ENCODE data around the gene CCDC197. TPM values are rescaled to one million over a fixed set of nuclear protein-coding genes. Genes with fewer than 3 reads are reported as not detected.

CCDC197 gene
- total and polyA plus RNA-seq, 8 donors, result not detected

DNA sequence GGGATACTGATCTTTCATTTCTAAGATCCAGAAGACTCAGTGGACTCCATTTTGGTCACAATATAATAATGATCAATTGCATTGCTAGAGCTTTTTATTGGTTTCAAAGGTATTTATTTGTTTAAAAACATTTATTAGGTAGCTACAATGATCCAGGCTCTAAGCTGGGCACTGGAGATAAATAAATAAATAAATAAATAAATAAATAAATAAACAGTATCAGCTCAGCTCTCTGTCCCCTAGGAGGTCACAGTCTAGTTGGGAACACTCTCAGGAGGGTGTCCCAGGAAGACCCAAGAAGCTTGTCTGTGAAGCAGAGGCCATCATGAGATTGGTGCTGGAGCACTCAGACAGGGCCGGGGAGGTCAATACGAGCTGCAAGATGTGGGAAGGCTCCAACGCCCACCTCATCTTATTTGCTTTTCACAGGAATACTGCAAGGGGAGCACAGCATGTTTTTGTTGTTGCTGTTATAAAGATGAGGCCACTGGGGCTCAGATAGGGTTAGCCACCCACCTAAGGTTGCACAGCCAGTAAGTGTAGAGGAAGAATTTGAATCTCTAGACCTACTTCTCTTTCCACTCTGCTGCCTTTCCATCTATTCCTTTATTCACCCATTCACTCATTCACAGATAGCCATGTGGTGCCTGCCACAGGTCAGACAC lies 36.2 kb upstream of the CCDC197 start:
- TF ChIP-seq, protein P1, sequence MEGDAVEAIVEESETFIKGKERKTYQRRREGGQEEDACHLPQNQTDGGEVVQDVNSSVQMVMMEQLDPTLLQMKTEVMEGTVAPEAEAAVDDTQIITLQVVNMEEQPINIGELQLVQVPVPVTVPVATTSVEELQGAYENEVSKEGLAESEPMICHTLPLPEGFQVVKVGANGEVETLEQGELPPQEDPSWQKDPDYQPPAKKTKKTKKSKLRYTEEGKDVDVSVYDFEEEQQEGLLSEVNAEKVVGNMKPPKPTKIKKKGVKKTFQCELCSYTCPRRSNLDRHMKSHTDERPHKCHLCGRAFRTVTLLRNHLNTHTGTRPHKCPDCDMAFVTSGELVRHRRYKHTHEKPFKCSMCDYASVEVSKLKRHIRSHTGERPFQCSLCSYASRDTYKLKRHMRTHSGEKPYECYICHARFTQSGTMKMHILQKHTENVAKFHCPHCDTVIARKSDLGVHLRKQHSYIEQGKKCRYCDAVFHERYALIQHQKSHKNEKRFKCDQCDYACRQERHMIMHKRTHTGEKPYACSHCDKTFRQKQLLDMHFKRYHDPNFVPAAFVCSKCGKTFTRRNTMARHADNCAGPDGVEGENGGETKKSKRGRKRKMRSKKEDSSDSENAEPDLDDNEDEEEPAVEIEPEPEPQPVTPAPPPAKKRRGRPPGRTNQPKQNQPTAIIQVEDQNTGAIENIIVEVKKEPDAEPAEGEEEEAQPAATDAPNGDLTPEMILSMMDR (IDR thresholded peaks at IDR 0.05), result no peak
- no peak for TF ChIP-seq EP300 (IDR thresholded peaks at IDR 0.05)
- TF ChIP-seq POLR2AphosphoS5 (IDR thresholded peaks at IDR 0.05), result no peak
- TF ChIP-seq POLR2A (IDR thresholded peaks at IDR 0.05), result no peak
- no peaks in the 10 kb centered on the region for H3K27me3 ChIP-seq
- DNase-seq, result no peak
- WGBS, 5 donors, result 80 to 89% (median 87%) methylated on average over 3 of the region's 3 CpGs
- H3K27ac ChIP-seq, result peak overlapping the region in 4 of 5 donors; percentile 29 to 78 (median 64)
- H3K36me3 ChIP-seq, result no peaks in the 10 kb centered on the region
- H3K4me3 ChIP-seq, result no peak overlapping the region
- no peaks in the 10 kb centered on the region for H3K9me3 ChIP-seq
- H3K4me1 ChIP-seq, result peaks cover 43 to 83% (median 58%) of the 10 kb centered on the region in 4 donors
- intact Hi-C loops (cut with DNase I; ENCODE audit: low total_unique reads), result no loop called here

- H3K27ac ChIP-seq, result peak overlapping the region in 4 of 5 donors; percentile 7 to 78 (median 20)
- H3K4me1 ChIP-seq, result peaks cover 36 to 83% (median 54%) of the 10 kb centered on the region in 4 donors
- DNase-seq, result no peak
- no peaks in the 10 kb centered on the region for H3K27me3 ChIP-seq
- H3K36me3 ChIP-seq, result no peaks in the 10 kb centered on the region
- no peak overlapping the region for H3K4me3 ChIP-seq
- intact Hi-C loops (cut with DNase I; ENCODE audit: low total_unique reads), result no loop called here
- TF ChIP-seq POLR2AphosphoS5 (IDR thresholded peaks at IDR 0.05), result no peak
- TF ChIP-seq EP300 (IDR thresholded peaks at IDR 0.05), result no peak
- TF ChIP-seq, protein P1 (IDR thresholded peaks at IDR 0.05), result no peak
- TF ChIP-seq POLR2A (IDR thresholded peaks at IDR 0.05), result no peak
- 79 to 92% (median 90%) methylated on average over 8 of the region's 8 CpGs for WGBS, 5 donors
- H3K9me3 ChIP-seq, result no peaks in the 10 kb centered on the region
These were observed 35.5 kb upstream of the CCDC197 start for GRCh38 chr14:93961620-93962019.

- no peak overlapping the region for H3K4me3 ChIP-seq
- H3K4me1 ChIP-seq, result peaks cover 23 to 81% (median 49%) of the 10 kb centered on the region in 4 donors
- peak overlapping the region in 4 of 5 donors; percentile 44 to 73 (median 64) for H3K27ac ChIP-seq
- H3K36me3 ChIP-seq, result no peaks in the 10 kb centered on the region
- TF ChIP-seq EP300 (IDR thresholded peaks at IDR 0.05) (no peak), POLR2AphosphoS5 (IDR thresholded peaks at IDR 0.05) (no peak), POLR2A (IDR thresholded peaks at IDR 0.05) (no peak)
- TF ChIP-seq, protein P1 (IDR thresholded peaks at IDR 0.05), result no peak
- 44 to 63% (median 61%) methylated on average over 16 of the region's 16 CpGs for WGBS, 5 donors
- H3K27me3 ChIP-seq, result no peaks in the 10 kb centered on the region
- H3K9me3 ChIP-seq, result no peaks in the 10 kb centered on the region
- intact Hi-C loops (cut with DNase I; ENCODE audit: low total_unique reads), result no loop called here
- DNase-seq, result peak in 1 of 2 donors; percentile 54
These were observed 34.1 kb upstream of the CCDC197 start for GRCh38 chr14:93962701-93963601.

- intact Hi-C loops (cut with DNase I; ENCODE audit: low total_unique reads), result no loop called here
- H3K9me3 ChIP-seq, result no peaks in the 10 kb centered on the region
- WGBS, 5 donors, result 64 to 78% (median 71%) methylated on average over 4 of the region's 4 CpGs
- H3K27ac ChIP-seq, result peak overlapping the region in 4 of 5 donors; percentile 44 to 73 (median 64)
- H3K27me3 ChIP-seq, result no peaks in the 10 kb centered on the region
- TF ChIP-seq POLR2A (IDR thresholded peaks at IDR 0.05) (no peak), POLR2AphosphoS5 (IDR thresholded peaks at IDR 0.05) (no peak), EP300 (IDR thresholded peaks at IDR 0.05) (no peak)
- TF ChIP-seq, protein P1 (IDR thresholded peaks at IDR 0.05), result no peak
- no peak overlapping the region for H3K4me3 ChIP-seq
- no peaks in the 10 kb centered on the region for H3K36me3 ChIP-seq
- peaks cover 19 to 81% (median 45%) of the 10 kb centered on the region in 4 donors for H3K4me1 ChIP-seq
- DNase-seq, result no peak
These were observed 33.4 kb upstream of the CCDC197 start for GRCh38 chr14:93963692-93964091.

All from stomach (tissue), 9 donors.